Esophagus muscularis mucosa (tissue), 4 donors: ENCODE data around the gene TEX14. TPM values are rescaled to one million over a fixed set of nuclear protein-coding genes. Genes with fewer than 3 reads are reported as not detected.

Experiments used
- DNase-seq: peaks from one replicate; pipeline ENCODE4 v3.0.0-alpha.2; 2017; ENCODE audit errors: extremely low spot score
- H3K27ac ChIP-seq, 4 donors: fragments of 200-600 bp; sonication (generic); replicated peaks in 1 of 4; 1 replicate in 3 of 4; 2 replicates in 1 of 4; pipeline ENCODE4 v1.5.1; 2016 to 2019; ENCODE audit warnings: mild to moderate bottlenecking in 1 of 4
- H3K27me3 ChIP-seq, 4 donors: fragments of 200-600 bp; sonication (generic); one replicate each; pipeline versions ENCODE4 v1.5.1 to v1.6.0; 2016 to 2019
- H3K36me3 ChIP-seq, 4 donors: fragments of 200-600 bp; sonication (generic); one replicate each; pipeline ENCODE4 v1.5.1; 2016 to 2019
- H3K4me1 ChIP-seq, 4 donors: fragments of 200-600 bp; sonication (generic); one replicate each; pipeline ENCODE4 v1.5.1; 2016 to 2019
- H3K4me3 ChIP-seq, 4 donors: fragments of 200-600 bp; sonication (generic); 1 replicate in 2 of 4; 2 replicates in 2 of 4; pipeline ENCODE4 v1.5.1; 2016 to 2019; ENCODE audit warnings: mild to moderate bottlenecking in 4 of 4, moderate library complexity in 1 of 4
- H3K9me3 ChIP-seq, 4 donors: fragments of 200-600 bp; sonication (generic); 1 replicate in 3 of 4; 2 replicates in 1 of 4; pipeline ENCODE4 v1.5.1; 2016 to 2019
- CTCF ChIP-seq, 3 experiments: fragments of 200-600 bp in 2 of 3; fragments of 450-650 bp in 1 of 3; sonication (generic) in 2 of 3; IDR thresholded peaks; one replicate each; pipeline ENCODE4 v1.5.1; 2017 to 2019; ENCODE audit warnings: antibody characterized with exemption in 3 of 3, mild to moderate bottlenecking in 2 of 3, moderate library complexity in 1 of 3
- EP300 ChIP-seq: sonication (generic); formaldehyde crosslinking; IDR thresholded peaks from one replicate; pipeline ENCODE4 v1.6.1; 2017; ENCODE audit warnings: antibody characterized with exemption
- POLR2A ChIP-seq: fragments of 450-650 bp; IDR thresholded peaks from one replicate; pipeline ENCODE4 v1.6.1; 2017; ENCODE audit warnings: antibody characterized with exemption, moderate library complexity, mild to moderate bottlenecking, low read depth
- POLR2AphosphoS5 ChIP-seq, 2 donors: sonication (generic); formaldehyde crosslinking; IDR thresholded peaks; one replicate each; pipeline ENCODE4 v1.6.1; 2017; ENCODE audit warnings: antibody characterized with exemption in 2 of 2
- WGBS: methylation state at CpG from one replicate; pipeline ENCODE4 v1.1.5; 2018; 5-methylcytosine and 5-hydroxymethylcytosine counted together
- intact Hi-C: fragments of 100-400 bp; cut with DNase I; formaldehyde crosslinking; loops from one replicate; pipeline ENCODE4 v1.15.1; 2023
- total RNA-seq, 4 donors: library from RNA; depleted of rRNA; stranded (reverse); fragments of >200 nt; gene quantifications; one replicate each; pipeline versions ENCODE4 v1.1.0 to v1.2.1, GENCODE V29; 2016

TEX14 gene
- total RNA-seq, 4 donors from 2014 or later, result under 0.01 to 0.19 (median 0.11) TPM

- H3K9me3 ChIP-seq, result no peaks in the 10 kb centered on the region
- H3K4me3 ChIP-seq, result no peak overlapping the region
- H3K36me3 ChIP-seq, result no peaks in the 10 kb centered on the region
- H3K27me3 ChIP-seq, result no peaks in the 10 kb centered on the region
- TF ChIP-seq EP300 (no peak), POLR2A (no peak), POLR2AphosphoS5 (IDR thresholded peaks at IDR 0.05) (no peak), CTCF (IDR thresholded peaks at IDR 0.05) (no peak)
- 86% methylated on average over 1 of the region's 1 CpG for WGBS
- no peak overlapping the region for H3K27ac ChIP-seq
- H3K4me1 ChIP-seq, result peaks cover 38 to 51% (median 43%) of the 10 kb centered on the region in 4 donors
- DNase-seq, result no peak
- intact Hi-C loops, result no loop called here
These were observed 162.6 kb downstream of the TEX14 start for GRCh38 chr17:58529275-58529674.

GRCh38 chr17:58528443-58528842 lies 163.4 kb downstream of the TEX14 start:
- Histone ChIP-seq H3K9me3 (no peaks in the 10 kb centered on the region), H3K4me1 (peaks cover 38 to 50% (median 43%) of the 10 kb centered on the region in 4 donors), H3K27ac (no peak overlapping the region), H3K4me3 (no peak overlapping the region), H3K27me3 (no peaks in the 10 kb centered on the region), H3K36me3 (no peaks in the 10 kb centered on the region)
- intact Hi-C loops, result no loop called here
- no peak for DNase-seq
- TF ChIP-seq POLR2AphosphoS5 (IDR thresholded peaks at IDR 0.05), result no peak
- TF ChIP-seq POLR2A, result no peak
- no peak for TF ChIP-seq EP300
- no peak for TF ChIP-seq CTCF (IDR thresholded peaks at IDR 0.05)
- 27% methylated on average over 3 of the region's 3 CpGs for WGBS

GRCh38 chr17:58527949-58528348 lies 163.9 kb downstream of the TEX14 start:
- Histone ChIP-seq H3K27me3 (no peaks in the 10 kb centered on the region), H3K4me3 (no peak overlapping the region), H3K27ac (peak overlapping the region in 1 of 4 donors; percentile 9), H3K36me3 (no peaks in the 10 kb centered on the region), H3K4me1 (peaks cover 38 to 45% (median 42%) of the 10 kb centered on the region in 4 donors), H3K9me3 (no peaks in the 10 kb centered on the region)
- TF ChIP-seq POLR2AphosphoS5 (IDR thresholded peaks at IDR 0.05), result no peak
- no peak for TF ChIP-seq EP300
- TF ChIP-seq POLR2A, result no peak
- no peak for TF ChIP-seq CTCF (IDR thresholded peaks at IDR 0.05)
- DNase-seq, result no peak
- 100% methylated on average over 1 of the region's 3 CpGs for WGBS
- intact Hi-C loops, result no loop called here

GRCh38 chr17:58527306-58527705 lies 164.5 kb downstream of the TEX14 start:
- Histone ChIP-seq H3K27ac (peak overlapping the region in 3 of 4 donors; percentile 5 to 18 (median 10)), H3K4me1 (peaks cover 32 to 38% (median 35%) of the 10 kb centered on the region in 4 donors), H3K4me3 (no peak overlapping the region), H3K36me3 (no peaks in the 10 kb centered on the region), H3K27me3 (no peaks in the 10 kb centered on the region), H3K9me3 (no peaks in the 10 kb centered on the region)
- TF ChIP-seq POLR2AphosphoS5 (IDR thresholded peaks at IDR 0.05) (no peak), POLR2A (no peak), CTCF (IDR thresholded peaks at IDR 0.05) (no peak), EP300 (no peak)
- no peak for DNase-seq
- intact Hi-C loops, result no loop called here
- WGBS, result 88% methylated on average over 2 of the region's 2 CpGs

GRCh38 chr17:58525239-58525638 lies 166.6 kb downstream of the TEX14 start:
- H3K4me1 ChIP-seq, result peaks cover 22 to 32% (median 23%) of the 10 kb centered on the region in 4 donors
- H3K27ac ChIP-seq, result peak overlapping the region; percentile 10 to 53 (median 32)
- H3K9me3 ChIP-seq, result no peaks in the 10 kb centered on the region
- H3K36me3 ChIP-seq, result peaks cover 0 to 5% (median 0%) of the 10 kb centered on the region in 4 donors
- no peak for DNase-seq
- 36% methylated on average over 3 of the region's 3 CpGs for WGBS
- no peak overlapping the region for H3K4me3 ChIP-seq
- TF ChIP-seq POLR2AphosphoS5 (IDR thresholded peaks at IDR 0.05) (peak; percentile 5 to 30), CTCF (IDR thresholded peaks at IDR 0.05) (no peak), POLR2A (no peak)
- intact Hi-C loops, result no loop called here
- no peaks in the 10 kb centered on the region for H3K27me3 ChIP-seq
